GM10266 (cell line): ENCODE results near the gene LIG1.

Experiments used
- DNase-seq: peaks from one replicate; pipeline ENCODE4 v3.0.0; 2012; ENCODE audit errors: extremely low spot score
- TF ChIP-seq, protein P1 (sequence below): IDR thresholded peaks from 2 replicates; pipeline ENCODE4 v1.5.1; 2012; ENCODE audit warnings: mild to moderate bottlenecking, low read depth; ENCODE audit not compliant: control insufficient read depth, insufficient read depth; ENCODE audit errors: missing control alignments

Gene LIG1

DNA sequence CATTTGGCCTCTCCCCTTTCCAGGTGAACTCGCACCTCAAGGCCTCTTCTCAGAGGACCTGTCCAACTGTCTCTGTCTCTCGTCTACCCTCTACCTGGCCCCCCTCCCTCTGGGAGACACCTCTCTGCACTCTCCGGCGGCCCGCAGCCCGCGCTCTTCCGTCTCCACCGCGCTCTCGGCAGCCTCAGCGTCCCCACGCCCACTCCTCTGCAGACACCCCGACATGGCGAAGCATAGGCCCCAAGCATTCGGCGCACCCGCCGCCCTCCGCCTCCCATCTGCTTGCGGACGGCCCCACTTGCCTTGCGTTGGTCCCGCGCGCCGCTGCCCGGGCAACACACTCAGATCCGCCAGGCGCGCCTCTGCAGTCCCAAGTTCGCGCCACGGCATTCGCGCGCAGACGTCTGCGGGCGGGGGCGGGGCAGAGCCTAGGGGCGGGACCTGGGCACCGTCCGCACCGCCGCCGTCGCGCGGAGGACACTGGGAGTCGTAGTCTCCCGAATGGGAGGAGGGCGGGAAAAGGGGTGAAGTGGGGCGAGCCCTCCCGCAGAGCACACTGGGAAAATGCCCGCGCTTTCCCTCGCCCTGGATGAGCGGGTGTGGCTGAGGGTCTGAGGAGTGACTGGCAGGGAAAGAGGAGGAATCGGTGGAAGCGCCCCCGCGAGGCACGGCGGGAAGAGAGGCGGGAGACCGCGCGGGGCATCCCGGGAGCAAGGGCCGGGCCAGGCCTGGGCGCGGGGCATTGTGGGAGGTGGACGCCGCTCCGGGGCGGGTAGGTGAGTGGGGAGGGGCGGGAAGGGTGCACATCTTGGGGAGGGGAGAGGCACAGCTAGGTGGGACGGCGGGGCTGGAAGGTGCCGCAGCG is at the start of gene LIG1, which contains the start of gene ZSWIM9:
Gene LIG1, minus strand, starts transcription at position 406 of the 865 bp plus-strand sequence. CDS start 4,778 bp downstream, outside the sequence.
Gene ZSWIM9, plus strand, starts transcription at position 742 of the 865 bp plus-strand sequence. CDS start 1,123 bp downstream, outside the sequence.
- peak; percentile 97 for DNase-seq

DNA sequence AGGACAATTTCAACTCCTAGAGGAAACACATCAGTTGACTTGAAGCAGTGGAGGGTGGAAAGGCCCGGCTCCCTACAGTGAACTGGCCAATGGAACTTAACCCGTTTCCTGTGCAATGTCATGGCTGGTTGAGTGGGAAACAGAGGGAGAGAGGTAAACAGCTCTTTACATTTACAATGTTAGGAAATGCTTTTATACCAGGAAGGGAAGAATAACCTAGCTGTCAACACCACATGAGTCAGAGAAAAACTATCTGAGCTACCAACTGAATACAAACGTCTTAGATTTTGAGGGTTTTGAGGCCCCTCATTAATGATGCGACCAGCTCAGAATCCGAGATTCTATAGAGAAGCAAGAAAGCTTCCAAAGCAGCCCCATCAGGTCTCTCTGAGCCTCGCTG is 48.9 kb upstream of the LIG1 start:
- TF ChIP-seq, protein P1, sequence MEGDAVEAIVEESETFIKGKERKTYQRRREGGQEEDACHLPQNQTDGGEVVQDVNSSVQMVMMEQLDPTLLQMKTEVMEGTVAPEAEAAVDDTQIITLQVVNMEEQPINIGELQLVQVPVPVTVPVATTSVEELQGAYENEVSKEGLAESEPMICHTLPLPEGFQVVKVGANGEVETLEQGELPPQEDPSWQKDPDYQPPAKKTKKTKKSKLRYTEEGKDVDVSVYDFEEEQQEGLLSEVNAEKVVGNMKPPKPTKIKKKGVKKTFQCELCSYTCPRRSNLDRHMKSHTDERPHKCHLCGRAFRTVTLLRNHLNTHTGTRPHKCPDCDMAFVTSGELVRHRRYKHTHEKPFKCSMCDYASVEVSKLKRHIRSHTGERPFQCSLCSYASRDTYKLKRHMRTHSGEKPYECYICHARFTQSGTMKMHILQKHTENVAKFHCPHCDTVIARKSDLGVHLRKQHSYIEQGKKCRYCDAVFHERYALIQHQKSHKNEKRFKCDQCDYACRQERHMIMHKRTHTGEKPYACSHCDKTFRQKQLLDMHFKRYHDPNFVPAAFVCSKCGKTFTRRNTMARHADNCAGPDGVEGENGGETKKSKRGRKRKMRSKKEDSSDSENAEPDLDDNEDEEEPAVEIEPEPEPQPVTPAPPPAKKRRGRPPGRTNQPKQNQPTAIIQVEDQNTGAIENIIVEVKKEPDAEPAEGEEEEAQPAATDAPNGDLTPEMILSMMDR: no peak
- no peak for DNase-seq

More for the DNA sequence above, at the start of gene LIG1, which contains the start of gene ZSWIM9:
- TF ChIP-seq, protein P1: no peak

DNA sequence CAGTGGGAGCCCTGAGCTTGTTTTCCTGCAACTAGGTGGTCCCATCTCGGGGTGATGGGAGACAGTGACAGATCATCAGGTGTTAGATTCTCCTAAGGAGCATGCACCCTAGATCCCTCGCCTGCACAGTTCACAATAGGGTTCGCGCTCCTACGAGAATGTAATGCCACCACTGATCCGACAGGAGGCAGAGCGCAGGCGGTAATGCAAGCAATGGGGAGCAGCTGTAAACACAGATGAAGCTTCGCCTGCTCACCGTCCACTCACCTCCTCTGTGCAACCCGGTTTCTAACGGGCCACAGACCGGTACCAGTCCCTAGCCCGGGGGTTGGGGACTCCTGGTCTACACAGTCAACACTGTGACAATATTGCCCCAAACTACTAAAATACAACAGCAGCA is 46.8 kb upstream of the LIG1 start:
- TF ChIP-seq, protein P1: no peak
- DNase-seq: no peak

DNA sequence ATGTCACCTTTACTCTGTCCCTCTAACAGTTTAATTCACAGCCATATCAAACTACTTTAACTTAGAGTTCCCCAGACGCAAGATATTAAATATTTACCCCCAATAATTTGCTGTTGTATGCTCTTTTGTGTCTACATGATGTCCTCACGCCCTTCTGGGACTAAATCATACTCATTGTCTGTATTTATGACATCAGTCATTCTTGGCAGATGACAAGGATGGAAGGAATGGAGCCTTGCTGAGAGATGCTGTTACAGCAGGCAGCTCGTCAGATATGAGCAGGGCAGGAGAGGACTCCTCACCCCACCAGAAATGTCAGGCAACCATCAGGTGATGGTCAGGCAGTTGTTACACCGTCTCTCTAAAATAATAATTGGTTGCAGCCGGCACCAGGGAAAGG is 43.8 kb upstream of the LIG1 start:
- TF ChIP-seq, protein P1: no peak

DNA sequence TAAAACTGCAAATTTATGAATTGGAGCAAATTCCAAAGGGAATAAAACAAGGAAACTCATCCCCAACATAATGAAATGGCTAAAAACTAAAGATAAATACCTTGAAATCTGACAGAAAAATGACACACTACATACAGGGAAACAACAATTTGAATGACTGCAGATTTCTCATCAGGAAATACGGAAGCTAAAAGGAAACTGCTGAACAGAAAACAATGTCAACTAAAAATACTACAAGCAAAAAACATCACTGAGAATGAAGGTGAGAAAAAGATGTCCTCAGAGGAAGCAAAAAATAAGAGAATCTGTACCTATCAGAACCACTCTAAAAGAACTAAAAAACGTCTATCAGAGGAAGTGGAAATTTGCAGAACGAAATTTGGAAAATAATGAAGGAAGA is 39.9 kb upstream of the LIG1 start:
- DNase-seq: no peak
- TF ChIP-seq, protein P1: no peak

More for the DNA sequence above, 43.8 kb upstream of the LIG1 start:
- DNase-seq: no peak

DNA sequence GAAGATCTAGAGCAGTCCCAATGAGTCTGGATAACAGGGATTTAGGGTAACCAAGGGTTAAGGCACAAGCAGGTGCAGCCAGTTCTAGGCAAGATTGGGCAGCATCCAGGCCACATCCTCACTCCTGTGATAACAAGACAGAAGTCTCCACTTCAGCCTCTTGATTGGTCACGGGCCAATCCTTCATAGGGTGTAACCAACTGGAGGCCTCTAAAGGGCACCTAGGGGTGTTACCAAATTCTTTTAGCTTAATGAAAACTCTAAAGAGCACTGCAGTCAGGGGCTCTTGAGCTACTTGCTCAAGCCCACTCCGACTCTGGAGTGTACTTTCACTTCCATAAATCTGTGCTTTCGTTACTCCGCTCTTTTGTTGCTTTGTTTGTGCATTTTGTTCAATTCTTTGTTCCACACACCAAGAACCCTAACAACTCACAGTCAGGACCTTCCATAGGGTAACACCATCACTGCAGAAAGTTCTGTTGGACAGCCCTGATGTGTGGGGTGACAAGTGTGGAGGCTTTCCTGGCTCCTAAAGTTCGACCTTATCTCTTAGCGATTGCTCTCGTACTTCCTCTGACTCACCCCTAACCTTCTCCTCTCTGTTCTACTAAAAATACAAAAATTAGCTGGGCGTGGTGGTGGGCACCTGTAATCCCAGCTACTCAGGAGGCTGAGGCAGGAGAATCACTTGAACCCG is 36.4 kb upstream of the LIG1 start:
- TF ChIP-seq, protein P1: no peak
- no peak for DNase-seq
